Lower leg skin (tissue), 4 donors: ENCODE results near the gene KIAA1614. TPM values are rescaled to one million over a fixed set of nuclear protein-coding genes. Genes with fewer than 3 reads are reported as not detected.

Experiments
- DNase-seq, 2 donors: peaks; one replicate each; pipeline ENCODE4 v3.0.0-alpha.2; 2019; ENCODE audit warnings: low spot score in 2 of 2
- H3K4me3 ChIP-seq: fragments of 200-600 bp; sonication (generic); 2 replicates; pipeline ENCODE4 v1.5.1; 2017; ENCODE audit warnings: mild to moderate bottlenecking, low read depth; ENCODE audit not compliant: poor library complexity, severe bottlenecking
- POLR2A ChIP-seq, 2 donors: fragments of 450-650 bp; IDR thresholded peaks; one replicate each; pipeline ENCODE4 v1.6.1; 2016 to 2017; ENCODE audit warnings: antibody characterized with exemption in 2 of 2, mild to moderate bottlenecking in 1 of 2, moderate library complexity in 1 of 2
- WGBS, 2 donors: methylation state at CpG; one replicate each; pipeline ENCODE4 v1.1.5; 2018; 5-methylcytosine and 5-hydroxymethylcytosine counted together
- intact Hi-C: fragments of 100-400 bp; cut with DNase I; formaldehyde crosslinking; loops from one replicate; pipeline ENCODE4 v1.15.0; 2023; ENCODE audit warnings: low total_unique reads
- total RNA-seq, 4 donors: library from RNA; depleted of rRNA; stranded (reverse); fragments of >200 nt; gene quantifications; one replicate each; pipeline ENCODE4 v1.1.0, GENCODE V29; 2016
- TF ChIP-seq, protein P1 (sequence below), 3 donors: fragments of 450-650 bp; IDR thresholded peaks; one replicate each; pipeline ENCODE4 v1.5.1; 2016; ENCODE audit warnings: antibody characterized with exemption in 3 of 3, mild to moderate bottlenecking in 3 of 3, moderate library complexity in 2 of 3

Gene KIAA1614
- total RNA-seq, 4 donors from 2014 or later, result 1.0 to 8.5 (median 3.5) TPM

DNA sequence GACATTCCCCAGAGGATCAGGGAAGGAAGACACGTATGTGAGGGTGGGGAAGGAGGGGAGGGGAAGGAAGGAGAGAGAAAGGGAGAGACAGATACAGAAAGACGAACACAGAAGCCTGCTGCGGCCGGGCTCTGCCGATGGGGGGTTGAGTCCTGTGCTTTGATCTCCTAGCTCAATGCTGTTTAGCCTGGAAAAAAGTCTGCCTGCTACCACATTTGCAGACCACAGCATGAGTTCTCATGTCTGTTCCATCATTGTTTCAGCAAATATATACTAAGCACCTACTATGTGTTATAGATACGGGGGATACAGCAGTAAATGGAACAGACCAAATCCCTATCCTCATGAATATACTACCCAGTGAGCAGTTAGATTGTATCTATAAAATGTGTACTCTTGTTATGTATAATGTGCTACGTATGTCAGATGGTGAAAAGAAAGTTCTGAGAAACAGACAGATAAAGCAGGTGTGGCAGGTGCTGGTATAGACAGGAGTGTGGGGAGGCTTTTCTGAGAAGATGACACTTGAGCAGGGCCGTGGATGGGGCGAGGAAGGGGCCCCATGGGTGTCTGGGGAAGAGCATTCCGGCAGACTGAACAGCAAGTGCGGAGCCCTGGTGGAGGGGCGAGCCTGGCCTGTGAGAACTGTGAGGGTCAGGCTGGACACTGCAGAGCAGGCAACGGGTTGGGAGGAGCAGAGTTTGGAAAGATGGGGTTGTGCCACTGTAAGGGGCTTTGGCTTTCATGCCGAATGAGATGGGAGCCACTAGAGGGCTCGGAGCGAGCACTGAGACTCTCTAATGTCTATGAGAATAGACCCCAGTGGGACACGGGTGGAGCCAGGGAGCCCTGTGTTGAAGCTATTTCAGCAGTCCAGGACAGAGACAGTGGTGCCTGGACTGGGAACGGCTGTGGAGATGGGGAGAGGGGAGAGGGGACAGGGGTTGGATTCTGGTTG lies 34.1 kb downstream of the KIAA1614 start:
- DNase-seq, result no peak
- 65 to 78% methylated on average over 18 of the region's 18 CpGs for WGBS, 2 donors
- H3K4me3 ChIP-seq, result no peak overlapping the region
- intact Hi-C loops, result no loop called here
- TF ChIP-seq, protein P1, sequence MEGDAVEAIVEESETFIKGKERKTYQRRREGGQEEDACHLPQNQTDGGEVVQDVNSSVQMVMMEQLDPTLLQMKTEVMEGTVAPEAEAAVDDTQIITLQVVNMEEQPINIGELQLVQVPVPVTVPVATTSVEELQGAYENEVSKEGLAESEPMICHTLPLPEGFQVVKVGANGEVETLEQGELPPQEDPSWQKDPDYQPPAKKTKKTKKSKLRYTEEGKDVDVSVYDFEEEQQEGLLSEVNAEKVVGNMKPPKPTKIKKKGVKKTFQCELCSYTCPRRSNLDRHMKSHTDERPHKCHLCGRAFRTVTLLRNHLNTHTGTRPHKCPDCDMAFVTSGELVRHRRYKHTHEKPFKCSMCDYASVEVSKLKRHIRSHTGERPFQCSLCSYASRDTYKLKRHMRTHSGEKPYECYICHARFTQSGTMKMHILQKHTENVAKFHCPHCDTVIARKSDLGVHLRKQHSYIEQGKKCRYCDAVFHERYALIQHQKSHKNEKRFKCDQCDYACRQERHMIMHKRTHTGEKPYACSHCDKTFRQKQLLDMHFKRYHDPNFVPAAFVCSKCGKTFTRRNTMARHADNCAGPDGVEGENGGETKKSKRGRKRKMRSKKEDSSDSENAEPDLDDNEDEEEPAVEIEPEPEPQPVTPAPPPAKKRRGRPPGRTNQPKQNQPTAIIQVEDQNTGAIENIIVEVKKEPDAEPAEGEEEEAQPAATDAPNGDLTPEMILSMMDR (IDR thresholded peaks at IDR 0.05), result no peak
- no peak for TF ChIP-seq POLR2A (IDR thresholded peaks at IDR 0.05)

DNA sequence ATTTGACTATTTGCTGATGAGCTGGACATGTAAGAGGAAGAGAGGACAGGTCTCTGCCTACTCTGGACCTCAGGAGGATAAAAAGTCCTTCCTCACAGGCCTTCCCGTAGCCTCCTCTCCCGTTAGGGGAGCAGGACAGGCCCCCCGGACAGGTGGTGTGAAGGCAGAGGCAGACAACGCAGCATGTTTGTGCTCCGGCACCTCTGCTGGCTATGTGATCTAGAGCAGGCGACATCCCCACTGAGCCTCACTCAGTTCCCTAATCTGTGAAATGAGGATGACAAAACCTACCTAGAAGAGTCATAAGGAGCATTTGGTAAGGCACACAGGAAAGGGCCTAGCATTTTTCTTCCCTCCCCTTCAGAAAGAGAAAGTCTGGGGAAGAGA lies 34.8 kb downstream of the KIAA1614 start:
- TF ChIP-seq, protein P1 (IDR thresholded peaks at IDR 0.05), result no peak
- no peak for TF ChIP-seq POLR2A (IDR thresholded peaks at IDR 0.05)
- no peak for DNase-seq
- WGBS, 2 donors, result 92 to 98% methylated on average over 6 of the region's 6 CpGs
- intact Hi-C loops, result no loop called here
- H3K4me3 ChIP-seq, result no peak overlapping the region

DNA sequence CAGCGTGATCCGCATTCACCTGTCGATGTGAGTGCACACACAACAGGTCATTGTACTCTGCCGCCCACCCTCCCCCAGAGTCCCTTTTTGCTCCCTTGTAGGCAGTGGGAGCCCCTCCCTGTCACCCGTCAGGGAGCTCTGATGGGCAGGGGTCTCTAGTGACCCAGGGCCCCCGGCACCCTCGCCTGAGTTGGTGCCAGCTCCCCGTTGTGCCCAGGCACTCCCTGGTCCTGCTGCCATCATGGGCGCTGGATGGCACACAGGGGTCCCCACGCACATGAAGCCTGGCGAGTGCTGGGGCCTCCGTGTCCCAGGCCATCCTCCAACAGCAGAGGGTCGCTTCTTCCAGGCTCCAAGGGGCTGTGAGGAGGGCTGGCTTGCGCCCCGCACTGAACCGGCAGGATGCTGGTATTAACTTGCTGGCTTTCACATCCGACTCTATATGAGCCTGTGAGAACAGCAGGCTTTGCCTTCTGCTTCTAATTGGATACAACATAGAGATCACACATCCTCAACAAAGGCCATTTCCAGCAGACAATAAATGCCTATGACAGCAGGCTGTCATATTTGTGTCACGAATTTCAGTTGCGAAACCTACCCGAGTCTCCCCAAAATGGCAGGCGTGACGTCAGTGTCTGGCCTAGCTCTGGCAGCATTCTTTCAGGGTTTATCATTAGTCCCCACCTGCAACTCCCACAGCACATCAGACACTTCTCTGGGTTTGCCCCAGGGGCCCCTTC lies 35.4 kb downstream of the KIAA1614 start:
- DNase-seq, result no peak

DNA sequence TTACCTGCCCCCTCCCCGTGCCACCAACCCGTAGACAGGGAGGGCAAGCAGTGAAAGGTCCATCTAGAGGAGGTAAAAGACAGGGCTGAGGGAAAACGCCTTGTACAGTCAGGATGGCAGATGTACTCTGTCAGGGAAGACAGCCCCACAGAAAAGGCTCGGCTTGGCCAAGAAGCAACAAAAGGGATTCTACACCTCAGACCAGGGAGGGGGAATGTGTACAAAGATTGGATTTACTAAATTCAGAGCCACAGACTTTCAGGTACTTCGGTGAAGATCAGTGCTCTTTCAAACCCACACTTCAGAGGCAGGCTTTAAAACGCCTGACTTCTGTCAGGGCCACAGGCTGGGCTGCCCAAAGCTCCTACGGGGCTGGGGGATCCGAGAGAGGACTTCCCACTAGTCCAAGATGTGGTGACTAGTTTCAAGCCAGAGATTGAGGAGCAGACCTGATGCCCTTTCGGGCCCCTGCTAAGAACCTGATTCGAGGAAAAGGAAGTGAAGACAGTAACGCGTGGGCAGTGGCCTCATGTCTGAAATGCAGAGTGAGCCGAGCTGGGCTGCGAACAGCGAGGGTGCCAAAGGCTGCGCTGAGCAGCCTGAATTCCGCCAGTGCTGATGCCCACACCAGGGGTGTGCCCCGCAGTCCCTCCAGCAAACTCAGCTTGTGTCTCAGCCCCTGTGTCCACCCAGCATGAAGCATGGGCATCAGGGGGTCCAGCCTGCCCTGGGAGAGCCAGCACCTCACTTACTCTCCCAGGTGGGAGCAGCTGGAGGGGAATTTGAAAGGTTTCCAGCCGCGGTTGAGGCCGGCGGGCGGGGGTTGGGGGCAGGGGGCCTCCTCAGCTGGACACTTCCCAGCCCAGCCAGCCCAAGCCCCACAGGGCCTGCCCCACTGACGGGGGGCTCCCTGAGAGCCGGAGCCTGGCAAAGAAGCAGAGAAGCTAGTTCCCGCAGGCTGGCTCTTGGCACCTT lies 36.2 kb downstream of the KIAA1614 start:
- intact Hi-C loops, result no loop called here
- H3K4me3 ChIP-seq, result no peak overlapping the region
- TF ChIP-seq, protein P1 (IDR thresholded peaks at IDR 0.05), result no peak
- TF ChIP-seq POLR2A (IDR thresholded peaks at IDR 0.05), result no peak
- WGBS, 2 donors, result 78 to 84% methylated on average over 23 to 25 of the region's 26 CpGs
- DNase-seq, result no peak

More for the DNA sequence above, 35.4 kb downstream of the KIAA1614 start:
- 86 to 90% methylated on average over 21 to 22 of the region's 22 CpGs for WGBS, 2 donors
- no peak overlapping the region for H3K4me3 ChIP-seq
- intact Hi-C loops, result no loop called here
- no peak for TF ChIP-seq POLR2A (IDR thresholded peaks at IDR 0.05)
- TF ChIP-seq, protein P1 (IDR thresholded peaks at IDR 0.05), result no peak

DNA sequence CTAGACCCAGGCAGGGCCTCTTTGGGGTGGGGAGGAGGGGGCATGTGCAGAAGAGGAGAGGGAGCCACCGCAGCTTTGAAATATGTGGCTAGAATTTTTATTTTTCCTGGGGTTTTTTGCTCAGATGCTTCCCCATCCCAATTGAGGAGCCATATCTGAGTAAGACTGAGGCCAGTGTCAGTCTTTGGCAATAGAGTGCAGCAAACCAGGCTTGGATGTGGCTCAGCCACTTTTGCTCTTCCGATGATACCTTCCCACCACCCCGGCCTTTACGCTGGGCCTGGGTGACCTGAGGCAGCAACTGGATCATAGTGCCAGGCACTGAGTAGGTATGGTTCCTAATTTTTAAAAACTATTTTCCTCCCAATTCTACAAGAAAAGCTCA lies 36.9 kb downstream of the KIAA1614 start:
- 95 to 100% methylated on average over 4 of the region's 4 CpGs for WGBS, 2 donors
- DNase-seq, result no peak
- intact Hi-C loops, result no loop called here

More for the DNA sequence above, 36.9 kb downstream of the KIAA1614 start:
- H3K4me3 ChIP-seq, result no peak overlapping the region
- no peak for TF ChIP-seq POLR2A (IDR thresholded peaks at IDR 0.05)
- TF ChIP-seq, protein P1 (IDR thresholded peaks at IDR 0.05), result no peak
